SU-DHL-6 (cell line): ENCODE measurements around the gene ZNF3.

ENCODE experiments used
- CTCF ChIP-seq: fragments of 200-600 bp; sonication (generic); IDR thresholded peaks from one replicate; pipeline ENCODE4 v1.5.1; 2017; ENCODE audit warnings: antibody characterized with exemption, mild to moderate bottlenecking, low read length, moderate library complexity; ENCODE audit not compliant: insufficient read depth, poor library complexity, severe bottlenecking
- EZH2phosphoT487 ChIP-seq: fragments of 200-600 bp; sonication (generic), shearing (Covaris generic); conservative IDR thresholded peaks from 2 replicates; pipeline ENCODE4 v1.6.1; 2018; ENCODE audit warnings: mild to moderate bottlenecking, antibody characterized with exemption, low read length, moderate library complexity, mixed read lengths

DNA sequence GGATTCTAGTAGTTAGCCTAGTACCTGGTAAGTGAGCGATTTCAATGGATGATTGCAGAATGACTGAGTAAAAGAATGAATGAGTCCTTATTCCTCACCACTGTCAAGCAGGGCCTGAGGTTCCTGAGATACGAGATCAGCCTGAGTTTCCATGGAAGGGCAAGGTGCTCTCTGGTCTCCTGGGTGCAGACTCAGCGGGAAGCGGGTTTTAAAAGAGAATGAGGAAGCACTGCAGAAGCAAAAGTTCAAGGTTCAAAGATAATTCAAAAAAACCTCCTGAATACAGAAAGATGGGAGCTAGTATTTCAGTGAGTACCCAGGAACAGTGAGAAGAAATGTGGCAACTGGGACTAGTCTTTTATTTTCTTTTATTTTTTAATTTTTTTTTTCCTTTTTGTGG is 4.3 kb downstream of the ZNF3 start:
- no peak for TF ChIP-seq EZH2phosphoT487
- no peak for TF ChIP-seq CTCF
